ENCODE measurements around the gene DPP9.

Gene DPP9

DNA sequence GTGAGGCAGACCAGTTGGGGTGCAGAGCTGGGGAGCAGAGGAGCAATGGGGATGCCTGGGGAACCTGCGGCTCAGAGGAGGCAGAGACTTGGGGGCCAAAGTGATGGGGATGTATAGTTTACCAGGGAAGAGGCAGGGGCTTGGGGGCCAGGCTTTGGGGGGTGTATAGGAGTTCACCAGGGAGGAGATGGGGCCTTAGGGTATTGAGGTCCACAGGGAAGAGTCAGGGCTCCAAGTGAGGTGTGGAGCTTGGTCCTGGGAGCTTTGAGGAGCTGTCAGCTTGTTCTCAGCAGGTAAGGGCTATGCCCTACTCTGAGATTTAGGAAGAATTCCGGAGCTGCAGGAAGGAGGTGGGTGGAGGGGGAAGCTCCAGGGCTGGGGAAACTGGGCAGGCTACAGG lies 73.5 kb downstream of the DPP9 start:
- TF ChIP-seq ZFX (IDR thresholded peaks at IDR 0.05) = no peak
- TF ChIP-seq, protein P1, sequence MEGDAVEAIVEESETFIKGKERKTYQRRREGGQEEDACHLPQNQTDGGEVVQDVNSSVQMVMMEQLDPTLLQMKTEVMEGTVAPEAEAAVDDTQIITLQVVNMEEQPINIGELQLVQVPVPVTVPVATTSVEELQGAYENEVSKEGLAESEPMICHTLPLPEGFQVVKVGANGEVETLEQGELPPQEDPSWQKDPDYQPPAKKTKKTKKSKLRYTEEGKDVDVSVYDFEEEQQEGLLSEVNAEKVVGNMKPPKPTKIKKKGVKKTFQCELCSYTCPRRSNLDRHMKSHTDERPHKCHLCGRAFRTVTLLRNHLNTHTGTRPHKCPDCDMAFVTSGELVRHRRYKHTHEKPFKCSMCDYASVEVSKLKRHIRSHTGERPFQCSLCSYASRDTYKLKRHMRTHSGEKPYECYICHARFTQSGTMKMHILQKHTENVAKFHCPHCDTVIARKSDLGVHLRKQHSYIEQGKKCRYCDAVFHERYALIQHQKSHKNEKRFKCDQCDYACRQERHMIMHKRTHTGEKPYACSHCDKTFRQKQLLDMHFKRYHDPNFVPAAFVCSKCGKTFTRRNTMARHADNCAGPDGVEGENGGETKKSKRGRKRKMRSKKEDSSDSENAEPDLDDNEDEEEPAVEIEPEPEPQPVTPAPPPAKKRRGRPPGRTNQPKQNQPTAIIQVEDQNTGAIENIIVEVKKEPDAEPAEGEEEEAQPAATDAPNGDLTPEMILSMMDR (conservative IDR thresholded peaks at IDR 0.05) = no peak
- no peak overlapping the region for H3K27ac ChIP-seq

DNA sequence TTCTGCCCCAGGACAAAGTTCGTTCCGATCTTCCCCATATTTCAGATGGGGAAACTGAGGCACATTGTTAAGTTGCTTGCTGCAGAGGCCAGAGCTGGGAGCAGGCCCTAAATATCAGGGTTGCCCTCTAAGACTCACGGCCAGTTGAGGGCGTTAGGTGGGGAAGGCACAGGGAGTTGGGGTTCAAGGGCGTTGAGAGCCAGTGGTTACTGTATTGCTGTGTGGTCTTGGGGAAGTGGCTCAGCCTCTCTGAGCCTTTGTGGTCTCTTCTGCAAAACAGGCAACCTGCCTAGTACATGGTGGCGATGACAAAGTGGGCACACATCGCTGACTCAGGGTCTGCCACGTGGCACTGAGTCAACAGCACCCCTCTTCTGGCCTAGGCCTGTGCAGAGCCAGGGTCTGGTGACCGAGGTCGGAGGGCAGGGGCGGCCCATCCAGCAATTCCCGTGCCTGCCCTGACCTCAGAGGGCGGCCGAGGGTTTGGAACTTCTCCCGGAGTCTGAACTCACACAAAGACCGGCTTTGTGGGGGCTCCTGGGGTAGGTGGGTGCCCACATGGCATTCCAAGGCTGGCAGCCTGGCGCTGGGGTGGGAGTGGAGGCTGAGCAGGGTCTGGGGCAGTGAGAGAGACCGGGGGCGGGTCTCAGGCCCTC lies 74.1 kb downstream of the DPP9 start:
- H3K27ac ChIP-seq = no peak overlapping the region
- no peak for TF ChIP-seq ZFX (IDR thresholded peaks at IDR 0.05)
- TF ChIP-seq, protein P1 (conservative IDR thresholded peaks at IDR 0.05) = no peak

GRCh38 chr19:4647676-4648644 lies 75.7 kb downstream of the DPP9 start:
- 0 out of 2 replicates have a peak, but pooled peaks have one; percentile 10 for TF ChIP-seq ZFX (IDR thresholded peaks at IDR 0.05)
- TF ChIP-seq, protein P1 (conservative IDR thresholded peaks at IDR 0.05) = no peak
- no peak overlapping the region for H3K27ac ChIP-seq

GRCh38 chr19:4645718-4646117 lies 77.9 kb downstream of the DPP9 start:
- no peak overlapping the region for H3K27ac ChIP-seq
- no peak for TF ChIP-seq ZFX (IDR thresholded peaks at IDR 0.05)
- TF ChIP-seq, protein P1 (conservative IDR thresholded peaks at IDR 0.05) = no peak

DNA sequence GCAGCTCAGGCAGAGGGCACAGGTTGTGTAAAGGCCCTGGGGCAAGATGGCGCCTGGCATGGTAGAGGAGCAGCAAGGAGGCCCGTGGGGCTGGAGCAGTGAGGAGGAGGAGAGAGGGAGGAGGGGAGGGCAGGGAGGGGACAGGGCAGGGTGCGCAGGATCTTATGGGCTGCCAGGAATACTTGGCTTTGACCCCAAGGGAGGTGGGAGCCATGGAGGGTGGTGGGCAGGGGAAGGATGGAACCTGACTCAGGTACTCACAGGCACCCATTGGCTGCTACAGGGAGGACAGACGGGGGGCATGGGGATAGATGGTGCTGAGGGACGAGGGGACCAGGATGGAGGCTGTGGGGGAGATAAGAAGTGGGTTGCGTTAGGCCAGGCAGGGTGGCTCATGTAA lies 81.0 kb downstream of the DPP9 start:
- TF ChIP-seq, protein P1 (conservative IDR thresholded peaks at IDR 0.05) = no peak
- TF ChIP-seq ZFX (IDR thresholded peaks at IDR 0.05) = no peak

GRCh38 chr19:4641132-4641531 lies 82.5 kb downstream of the DPP9 start:
- H3K27ac ChIP-seq = no peak overlapping the region
- TF ChIP-seq ZFX (IDR thresholded peaks at IDR 0.05) = no peak
- TF ChIP-seq, protein P1 (conservative IDR thresholded peaks at IDR 0.05) = no peak

More for the DNA sequence above, 81.0 kb downstream of the DPP9 start:
- H3K27ac ChIP-seq = no peak overlapping the region
